NCI-H748 (cell line): ENCODE results near the gene LIMS2.

Experiments
- DNase-seq: peaks from one replicate; lab custom pipeline; 2025; ENCODE audit not compliant: unreplicated experiment; lab: John Stamatoyannopoulos, UW

LIMS2 gene

GRCh38 chr2:127701193-127701650 lies 25.9 kb upstream of the LIMS2 start, which contains the start of gene SFT2D3:
Gene SFT2D3, plus strand, starts transcription at chr2:127701497. Its CDS starts 32 bp downstream, at chr2:127701529.
- peak; percentile 93 for DNase-seq

- DNase-seq: peak; percentile 12
Measured at GRCh38 chr2:127700527-127701192, 25.3 kb upstream of the LIMS2 start.

GRCh38 chr2:127698553-127699355 lies 23.4 kb upstream of the LIMS2 start:
- no peak for DNase-seq

- no peak for DNase-seq
Measured at GRCh38 chr2:127697482-127698180, 22.3 kb upstream of the LIMS2 start.

- no peak for DNase-seq
Measured at GRCh38 chr2:127695491-127696472, 20.5 kb upstream of the LIMS2 start.

- DNase-seq: no peak
Measured at GRCh38 chr2:127694986-127695385, 19.7 kb upstream of the LIMS2 start.

GRCh38 chr2:127690696-127691095 lies 15.4 kb upstream of the LIMS2 start:
- DNase-seq: no peak

GRCh38 chr2:127688405-127688804 lies 13.1 kb upstream of the LIMS2 start:
- no peak for DNase-seq

- DNase-seq: no peak
Measured at GRCh38 chr2:127685410-127686080, 10.2 kb upstream of the LIMS2 start.

GRCh38 chr2:127683757-127684156 lies 8.4 kb upstream of the LIMS2 start:
- no peak for DNase-seq

GRCh38 chr2:127683056-127683455 lies 7.7 kb upstream of the LIMS2 start:
- DNase-seq: no peak

GRCh38 chr2:127681976-127682857 lies 6.9 kb upstream of the LIMS2 start:
- DNase-seq: no peak

- no peak for DNase-seq
Measured at GRCh38 chr2:127681288-127681804, 6.0 kb upstream of the LIMS2 start.

- DNase-seq: no peak
Measured at GRCh38 chr2:127680706-127681287, 5.5 kb upstream of the LIMS2 start.

GRCh38 chr2:127679680-127680361 lies 4.5 kb upstream of the LIMS2 start:
- no peak for DNase-seq

GRCh38 chr2:127678991-127679390 lies 3.7 kb upstream of the LIMS2 start:
- DNase-seq: no peak

GRCh38 chr2:127678531-127678930 lies 3.2 kb upstream of the LIMS2 start:
- DNase-seq: peak; percentile 42

- no peak for DNase-seq
Measured at GRCh38 chr2:127676906-127677305, 1.6 kb upstream of the LIMS2 start.
